ENCODE measurements around the gene ANO10.

The ANO10 gene

DNA sequence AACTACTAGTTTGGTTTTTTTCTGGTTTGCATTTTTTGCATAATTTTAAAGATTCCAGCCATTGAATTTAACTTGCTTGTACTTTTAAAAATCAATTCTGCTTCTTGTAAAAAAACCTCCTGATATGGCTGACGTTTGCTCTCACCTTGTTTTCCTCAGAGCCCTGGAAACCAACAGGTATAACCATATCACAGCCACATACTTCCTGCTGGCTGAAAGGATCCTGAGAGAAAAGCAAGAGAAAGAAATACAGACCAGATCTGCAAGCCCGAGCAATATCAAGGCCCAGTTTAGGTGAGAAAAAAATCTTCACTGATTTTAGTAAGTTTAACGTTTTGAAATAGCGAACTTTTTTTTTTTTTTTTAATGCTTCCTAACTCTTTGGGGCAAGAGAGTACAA, 278.6 kb downstream of the ANO10 start:
- no peak for DNase-seq

DNA sequence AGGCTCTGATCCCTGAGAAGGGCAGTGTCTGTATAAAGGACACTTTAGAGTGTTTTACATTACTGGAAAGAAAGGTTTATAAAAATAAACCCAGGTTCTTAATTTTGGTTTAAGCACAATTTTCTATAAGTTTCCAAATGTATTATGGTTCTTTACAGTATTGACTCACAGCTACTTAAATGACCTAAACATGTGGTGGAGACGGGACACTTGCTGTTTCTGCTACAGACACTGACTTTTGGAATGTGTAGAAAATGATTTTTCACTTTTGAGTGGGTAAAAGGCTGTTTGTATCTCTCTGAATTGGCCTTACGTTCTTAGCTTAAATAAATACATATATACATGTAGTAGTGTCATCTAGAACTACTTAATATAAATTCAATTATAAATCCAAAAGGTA, 280.0 kb downstream of the ANO10 start:
- DNase-seq, result no peak

GRCh38 chr3:43340403-43340802, 281.4 kb downstream of the ANO10 start:
- DNase-seq, result no peak

- no peak for DNase-seq
Observed at GRCh38 chr3:43338295-43338694, 283.5 kb downstream of the ANO10 start.

DNA sequence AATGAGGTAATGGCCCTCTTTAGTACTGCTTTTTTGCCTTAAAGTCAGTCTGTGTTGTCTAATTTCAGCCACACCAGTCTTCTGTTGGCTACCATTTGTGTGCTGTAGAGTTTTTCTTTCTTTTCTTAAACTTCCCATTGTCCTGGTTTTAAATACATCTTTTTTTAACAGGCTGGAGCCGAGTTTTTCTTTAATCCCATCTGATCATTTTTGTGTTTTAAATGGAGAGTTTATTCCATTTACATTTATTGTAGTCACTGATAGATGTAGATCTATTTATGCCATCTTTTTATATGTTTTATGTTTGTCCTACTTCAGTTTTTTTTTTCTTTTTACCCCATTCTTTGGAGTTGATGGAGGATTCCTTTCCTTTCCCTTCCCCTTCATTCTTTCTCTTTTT, 286.0 kb downstream of the ANO10 start:
- no peak for DNase-seq

DNA sequence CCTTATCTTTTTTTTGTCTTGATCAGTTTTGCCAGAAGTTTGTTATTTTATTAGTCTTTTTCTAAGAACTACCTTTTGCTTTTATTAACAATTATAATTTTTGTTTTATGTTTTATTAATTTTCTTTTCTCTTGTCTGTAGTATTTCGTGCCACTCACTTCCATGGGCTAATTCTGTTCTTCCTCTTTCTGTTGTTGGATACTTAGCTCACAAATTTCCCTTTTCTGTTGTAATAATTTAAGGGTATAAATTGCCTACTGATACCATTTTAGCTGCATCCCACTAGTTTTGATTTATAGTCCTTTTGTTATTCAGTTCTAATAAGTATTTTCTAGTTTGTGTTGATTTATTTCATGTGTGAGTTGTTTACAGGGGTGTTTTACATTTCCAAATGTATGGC, 286.8 kb downstream of the ANO10 start:
- no peak for DNase-seq

- DNase-seq, result no peak
Observed at GRCh38 chr3:43331381-43331780, 290.4 kb downstream of the ANO10 start.

GRCh38 chr3:43330981-43331380, 290.8 kb downstream of the ANO10 start:
- DNase-seq, result no peak

DNA sequence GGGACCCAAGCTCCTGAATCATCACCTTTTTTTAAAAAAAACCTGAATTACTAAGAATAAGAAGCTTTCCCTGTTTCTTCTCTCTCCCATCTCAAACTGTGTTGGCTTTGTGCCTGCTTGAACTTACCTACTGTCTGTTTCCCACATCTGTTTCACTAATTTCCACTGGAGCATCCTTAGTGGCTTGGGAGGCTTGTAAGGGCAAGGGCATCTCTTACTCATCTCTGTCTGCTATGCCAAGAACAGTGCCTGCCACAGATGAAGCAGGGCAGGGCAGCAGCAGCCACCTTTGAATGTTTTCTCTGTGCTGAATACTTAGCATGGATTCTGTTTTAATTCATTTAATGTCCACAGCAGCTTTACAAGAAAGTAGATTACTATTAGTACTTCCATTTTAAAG, 293.2 kb downstream of the ANO10 start:
- DNase-seq, result no peak

GRCh38 chr3:43327582-43327979, 294.2 kb downstream of the ANO10 start:
- DNase-seq, result no peak

GRCh38 chr3:43326891-43327581, 294.8 kb downstream of the ANO10 start:
- no peak for DNase-seq

DNA sequence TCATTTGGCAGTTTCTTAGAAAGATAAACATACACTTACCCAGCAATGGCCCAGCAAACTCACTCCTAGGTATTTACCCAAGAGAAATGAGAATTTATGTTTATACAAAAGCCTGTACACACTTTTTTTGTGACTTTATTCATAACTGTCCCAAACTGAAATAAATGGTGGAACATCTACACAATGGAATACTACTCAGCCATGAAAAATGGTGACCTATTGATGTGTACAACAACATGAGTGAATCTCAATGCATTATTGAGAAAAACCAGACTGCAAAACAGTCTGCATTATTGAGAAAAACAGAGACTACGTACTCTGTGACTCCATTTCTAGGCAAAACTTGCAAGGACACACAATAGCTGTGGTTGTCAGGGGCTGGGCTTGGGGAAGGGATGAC, 298.3 kb downstream of the ANO10 start:
- no peak for DNase-seq

DNA sequence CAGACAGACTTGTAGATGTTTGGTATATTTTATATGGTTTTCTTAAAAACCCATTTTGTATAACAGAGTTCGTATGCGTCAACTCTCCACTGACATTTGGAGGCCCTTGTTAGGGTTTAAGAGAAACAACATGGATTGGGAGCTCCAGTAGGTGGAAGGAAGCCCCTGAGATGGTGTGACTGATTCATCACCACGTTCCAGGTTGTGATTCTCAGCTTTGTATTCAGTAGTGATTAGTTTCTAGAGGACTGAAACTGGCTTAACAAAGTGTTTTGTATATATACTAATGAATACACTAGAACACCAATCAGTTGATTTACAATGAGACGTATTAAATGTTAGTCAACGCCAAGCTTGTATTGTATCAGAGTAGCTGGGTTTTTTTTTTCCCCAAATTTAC, 301.5 kb downstream of the ANO10 start:
- DNase-seq, result no peak

DNA sequence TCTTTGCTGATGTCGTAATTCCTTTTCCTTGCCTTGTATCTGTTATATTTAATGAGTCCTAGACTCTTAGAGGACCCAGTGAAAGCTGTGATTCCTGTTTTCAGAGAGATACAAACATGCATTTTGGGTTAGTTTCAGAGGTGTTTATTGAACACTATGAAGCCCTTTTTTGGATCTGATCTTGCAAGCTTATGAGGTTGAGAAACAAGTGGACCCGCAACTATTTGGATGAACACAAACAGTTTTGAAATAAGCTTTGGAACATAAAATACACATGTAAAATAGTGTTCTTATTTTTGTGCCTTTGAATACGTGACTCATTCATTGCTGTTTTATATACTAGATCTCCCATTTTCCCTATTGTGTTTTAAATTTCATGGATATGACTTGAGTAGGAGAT, 302.0 kb downstream of the ANO10 start:
- DNase-seq, result no peak

- no peak for DNase-seq
Observed at GRCh38 chr3:43319376-43319775, 302.4 kb downstream of the ANO10 start.

DNA sequence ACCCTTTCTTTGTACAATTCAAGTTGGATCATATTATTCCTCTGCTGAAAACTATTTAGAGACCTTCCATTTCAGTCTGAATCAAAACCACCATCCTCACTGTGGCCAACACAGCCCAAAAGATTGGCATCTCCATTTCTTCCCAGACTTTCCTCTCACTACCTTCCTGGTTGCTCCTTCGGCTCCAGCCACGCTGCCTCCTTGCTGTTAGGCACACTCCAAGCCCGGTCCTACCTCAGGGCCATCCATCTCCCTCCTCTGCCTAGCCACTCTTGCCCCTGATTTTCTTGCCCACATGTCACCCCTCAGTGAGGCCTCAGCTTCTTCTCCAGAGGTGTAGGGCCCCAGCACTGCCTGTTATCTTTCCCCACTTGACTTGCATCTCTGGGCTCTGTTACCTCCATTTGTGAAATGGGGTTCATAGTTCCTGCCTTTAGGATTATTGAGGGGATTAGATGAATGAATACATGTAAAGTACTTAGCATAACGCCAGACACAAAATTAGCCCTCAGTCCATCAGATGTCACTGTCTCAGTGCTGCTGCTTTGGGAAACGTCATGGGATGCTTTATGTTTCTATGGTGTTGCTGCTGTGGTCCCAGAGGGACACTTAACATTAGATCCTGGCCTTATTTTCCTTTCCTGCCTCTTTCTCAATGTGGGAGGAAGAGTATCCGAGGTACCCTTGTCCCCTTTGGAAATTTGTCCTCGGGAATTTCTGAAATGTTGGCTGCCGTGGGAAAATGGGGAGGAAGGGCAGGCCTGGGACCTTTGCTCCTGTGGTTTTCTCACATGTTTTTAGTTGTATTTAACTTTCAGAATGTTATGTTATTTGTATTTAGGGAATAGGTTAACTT, 304.1 kb downstream of the ANO10 start:
- no peak for DNase-seq

DNA sequence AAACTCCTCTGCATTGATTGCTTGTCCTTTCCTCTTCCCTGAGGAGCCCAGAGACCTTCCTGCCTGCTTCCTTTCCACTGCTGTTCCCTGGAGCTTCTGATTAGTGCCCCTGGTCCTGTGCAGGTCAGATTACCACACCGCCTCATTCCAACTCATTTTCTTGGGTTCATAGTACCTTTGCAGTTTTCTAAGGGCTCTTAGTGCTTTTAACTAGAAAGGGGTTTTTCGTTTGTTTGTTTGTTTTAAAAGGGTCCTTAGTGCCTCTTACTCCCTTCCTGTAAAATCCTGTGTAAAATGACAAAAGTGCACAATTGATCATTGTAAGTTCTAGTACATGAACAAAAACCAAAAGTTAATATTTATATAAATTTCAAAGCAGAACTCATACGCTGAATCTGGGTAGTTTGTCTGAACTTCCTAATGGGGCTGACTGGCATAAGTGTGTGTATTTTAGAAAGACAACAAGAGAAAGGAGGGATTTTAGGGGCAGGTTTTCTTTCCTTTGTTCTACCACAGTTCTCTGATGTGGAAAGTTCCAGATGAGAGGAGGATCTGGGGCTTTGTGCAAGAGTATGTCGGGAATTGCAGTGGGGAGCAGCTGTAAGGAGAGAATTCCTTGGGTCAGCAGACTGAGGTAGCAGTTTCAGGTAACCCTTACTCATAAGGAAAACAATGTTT, 304.9 kb downstream of the ANO10 start:
- DNase-seq, result no peak

Measured in NCI-H1436 treated with DMSO at 0.1 percent for 48 hours (cell line).